HG02763 (cell line): ENCODE measurements around the gene FBXL7.
"Not testable (repeated sequence)": the region's sequence is repeated elsewhere in the genome, so short reads cannot be mapped to it uniquely, and the experiment has no call there.

Experiments
- ATAC-seq: cut with Tn5 transposase; IDR thresholded peaks from one replicate; pipeline ENCODE4 v1.9.1; 2021; ENCODE audit warnings: mild to moderate bottlenecking, moderate library complexity; ENCODE audit not compliant: unreplicated experiment

The FBXL7 gene

GRCh38 chr5:15844871-15845270 is 344.9 kb downstream of the FBXL7 start:
- no peak for ATAC-seq

DNA sequence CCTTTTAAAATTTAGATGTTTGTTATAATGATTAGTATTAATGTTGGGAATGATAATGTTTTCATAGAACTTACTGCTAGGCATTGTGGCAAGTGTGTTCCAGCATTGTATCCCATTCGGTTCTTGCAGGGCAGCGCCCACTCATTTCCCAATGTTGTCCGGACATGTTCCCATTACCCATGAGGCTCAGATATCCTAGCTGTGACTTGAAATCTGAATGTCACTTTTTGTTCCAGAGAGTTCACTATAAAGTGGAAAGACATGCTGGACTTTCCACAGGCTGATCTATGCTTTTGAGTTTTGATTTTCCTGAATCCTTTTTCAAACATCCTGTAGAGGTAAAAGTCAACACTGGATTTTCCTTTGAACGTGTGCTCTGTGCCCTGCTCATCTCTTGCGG is 350.6 kb downstream of the FBXL7 start:
- no peak for ATAC-seq

DNA sequence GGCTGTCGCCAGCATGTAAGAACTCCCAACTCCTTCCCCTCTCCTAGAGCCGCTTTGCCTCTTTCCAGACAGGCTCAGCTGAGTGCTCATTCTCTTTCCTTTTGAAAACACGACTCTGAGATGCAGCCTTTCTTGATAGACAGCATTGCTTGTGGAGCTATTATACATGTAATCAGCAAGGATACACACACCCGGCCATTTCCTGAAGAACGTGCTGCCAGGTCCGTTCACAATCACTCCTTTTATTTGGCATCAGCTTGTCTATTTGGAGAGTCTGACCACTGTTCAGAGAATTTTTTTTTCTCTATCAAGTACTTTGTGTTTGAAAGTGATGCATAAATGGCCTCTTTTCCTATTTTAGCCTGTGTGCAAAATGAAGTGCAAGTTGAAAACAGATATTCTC is 351.0 kb downstream of the FBXL7 start:
- no peak for ATAC-seq

GRCh38 chr5:15852217-15852616 is 352.2 kb downstream of the FBXL7 start:
- no peak for ATAC-seq

GRCh38 chr5:15852949-15853348 is 353.0 kb downstream of the FBXL7 start:
- no peak for ATAC-seq

DNA sequence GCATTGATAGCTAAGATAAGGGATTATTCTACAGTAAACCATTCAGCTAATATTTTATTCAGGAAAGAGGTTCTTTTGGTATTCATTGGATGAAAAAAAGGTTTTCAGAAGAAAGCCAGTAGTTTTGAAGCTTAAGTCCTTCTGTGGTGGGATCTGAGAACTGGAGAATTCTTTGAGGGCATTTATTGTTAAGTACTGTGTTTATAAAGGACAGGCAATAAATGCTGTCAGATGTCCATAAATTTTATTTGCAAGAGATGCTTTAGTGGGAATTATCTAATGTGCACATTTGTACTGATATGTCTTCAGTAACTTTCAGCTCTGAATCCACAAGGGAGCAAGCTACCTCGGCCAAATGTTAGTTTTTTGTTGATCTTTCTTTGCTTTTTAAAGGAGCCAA is 358.3 kb downstream of the FBXL7 start:
- no peak for ATAC-seq

- no peak for ATAC-seq
Observed at GRCh38 chr5:15864536-15865215, 364.7 kb downstream of the FBXL7 start.

DNA sequence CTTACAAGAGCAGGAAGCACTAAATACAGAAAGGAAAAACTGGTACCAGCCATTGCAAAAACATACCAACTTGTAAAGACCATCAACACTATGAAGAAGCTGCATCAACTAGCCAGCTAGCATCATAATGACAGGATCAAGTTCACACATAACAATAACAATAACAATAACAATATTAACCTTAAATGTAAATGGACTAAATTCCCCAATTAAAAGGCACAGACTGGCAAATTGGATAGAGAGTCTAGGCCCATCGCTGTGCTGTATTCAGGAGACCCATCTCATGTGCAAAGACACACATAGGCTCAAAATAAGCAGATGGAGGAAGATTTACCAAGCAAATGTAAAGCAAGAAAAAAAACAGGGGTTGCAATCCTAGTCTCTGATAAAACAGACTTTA is 372.3 kb downstream of the FBXL7 start:
- not testable (repeated sequence) for ATAC-seq

DNA sequence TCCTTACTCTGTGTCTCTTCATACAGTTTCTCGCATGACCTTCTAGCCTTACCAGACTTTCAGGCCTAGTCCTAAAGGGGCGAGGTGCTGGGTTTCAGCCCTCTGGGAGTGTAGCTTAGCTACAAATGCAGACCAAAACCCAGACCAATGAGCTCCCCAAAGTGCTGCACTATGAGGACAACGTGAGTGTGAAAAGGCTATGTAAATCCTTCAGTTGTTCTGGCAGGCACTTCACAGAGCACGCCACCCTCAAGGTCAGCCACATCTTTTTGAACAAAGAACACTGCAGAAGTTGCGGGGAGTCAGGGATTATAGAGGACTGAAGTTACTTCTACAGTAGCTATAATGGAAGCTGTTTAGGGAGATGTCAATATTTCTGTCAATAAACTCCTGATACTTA is 377.9 kb downstream of the FBXL7 start:
- no peak for ATAC-seq

GRCh38 chr5:15880201-15880600 is 380.2 kb downstream of the FBXL7 start:
- ATAC-seq, result no peak

DNA sequence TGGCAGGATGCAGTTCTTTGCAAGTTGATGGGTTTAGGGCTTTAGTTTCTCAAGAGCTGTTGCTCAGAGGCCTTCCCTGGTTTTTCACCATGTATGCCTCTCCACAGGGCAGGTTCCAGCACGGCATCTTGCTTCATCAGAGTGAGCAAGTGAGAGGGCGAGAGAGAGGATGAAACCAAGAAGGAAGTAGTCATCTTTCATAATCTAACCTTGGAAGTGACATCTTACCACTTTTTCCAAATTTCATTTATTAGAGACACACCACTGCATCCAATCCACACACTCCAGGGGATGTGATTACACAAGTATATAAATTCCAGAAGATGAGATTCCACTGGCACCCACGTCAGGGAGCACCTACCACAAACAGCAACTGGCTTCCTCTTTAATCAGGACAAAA is 385.2 kb downstream of the FBXL7 start:
- ATAC-seq, result no peak

DNA sequence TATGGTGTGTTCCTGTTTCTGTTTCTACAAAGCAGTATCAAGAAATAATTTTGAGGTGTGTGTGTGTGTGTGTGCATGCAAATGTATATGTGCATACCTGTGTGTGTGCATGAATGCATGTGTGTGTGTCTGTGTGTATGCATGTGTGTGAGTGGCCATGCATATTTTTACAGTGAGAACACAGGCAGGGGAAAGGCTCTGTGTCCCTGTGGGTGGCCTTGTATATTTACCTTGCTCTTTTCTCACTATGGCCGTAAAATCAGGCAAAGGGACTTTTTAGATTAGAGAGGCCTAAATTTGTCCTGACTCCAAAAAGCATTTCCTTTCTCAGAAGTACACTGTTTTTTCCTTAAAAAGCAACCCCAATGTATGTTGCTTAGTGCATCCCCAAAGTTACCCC is 386.2 kb downstream of the FBXL7 start:
- ATAC-seq, result no peak

DNA sequence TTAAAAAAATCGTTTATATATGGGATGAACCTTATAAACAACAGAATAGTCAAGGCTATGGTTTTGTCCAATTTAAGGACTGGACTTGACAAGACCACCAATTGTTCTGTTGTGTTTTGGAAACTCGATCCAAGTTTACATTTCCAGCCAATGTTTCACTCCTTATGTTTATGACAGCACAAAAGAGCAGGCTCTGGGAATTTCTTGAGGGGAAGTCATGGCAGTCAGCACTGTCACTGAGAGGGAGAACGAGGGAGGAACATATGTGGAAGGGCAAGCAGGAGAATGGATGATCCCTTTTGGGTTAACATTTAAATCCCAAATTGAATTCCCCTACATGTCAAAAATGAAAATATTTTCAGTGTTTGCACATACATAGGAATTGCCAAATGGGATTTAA is 387.1 kb downstream of the FBXL7 start:
- no peak for ATAC-seq

DNA sequence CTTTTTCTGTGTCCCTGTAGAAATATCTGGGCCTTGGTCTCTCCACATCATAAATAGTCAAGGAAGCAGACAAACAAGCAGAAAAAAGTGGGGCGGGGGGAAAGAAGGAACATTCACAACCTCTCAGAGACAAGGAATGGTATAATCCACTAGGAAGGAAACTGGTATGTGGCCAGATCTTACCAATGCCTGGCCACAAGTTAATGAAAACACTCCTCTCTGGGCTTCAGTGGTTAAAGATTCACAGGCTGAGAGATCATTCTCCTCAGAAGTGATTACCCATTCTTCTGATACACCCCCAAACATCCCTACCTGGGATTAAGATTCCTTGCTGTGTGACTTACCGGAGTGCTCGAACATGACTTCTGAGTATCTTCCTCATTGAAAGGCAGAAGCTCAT is 389.0 kb downstream of the FBXL7 start:
- no peak for ATAC-seq

DNA sequence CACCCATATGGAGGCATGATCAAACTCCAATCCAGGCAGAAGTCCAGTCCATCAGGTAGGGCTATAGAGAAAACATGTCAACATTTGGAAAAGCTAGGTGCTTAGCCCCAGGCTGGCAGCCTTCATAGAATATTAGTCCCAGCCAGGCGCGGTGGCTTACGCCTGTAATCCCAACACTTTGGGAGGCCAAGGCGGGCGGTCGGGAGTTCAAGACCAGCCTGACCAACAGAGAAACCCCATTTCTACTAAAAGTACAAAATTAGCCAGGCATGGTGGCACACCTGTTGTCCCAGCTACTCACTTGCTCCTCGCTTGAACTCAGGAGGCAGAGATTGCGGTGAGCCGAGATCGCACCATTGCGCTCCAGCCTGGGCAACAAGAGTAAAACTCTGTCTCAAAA is 393.9 kb downstream of the FBXL7 start:
- no peak for ATAC-seq

GRCh38 chr5:15897656-15898055 is 397.7 kb downstream of the FBXL7 start:
- no peak for ATAC-seq

GRCh38 chr5:15898641-15899040 is 398.7 kb downstream of the FBXL7 start:
- ATAC-seq, result no peak

DNA sequence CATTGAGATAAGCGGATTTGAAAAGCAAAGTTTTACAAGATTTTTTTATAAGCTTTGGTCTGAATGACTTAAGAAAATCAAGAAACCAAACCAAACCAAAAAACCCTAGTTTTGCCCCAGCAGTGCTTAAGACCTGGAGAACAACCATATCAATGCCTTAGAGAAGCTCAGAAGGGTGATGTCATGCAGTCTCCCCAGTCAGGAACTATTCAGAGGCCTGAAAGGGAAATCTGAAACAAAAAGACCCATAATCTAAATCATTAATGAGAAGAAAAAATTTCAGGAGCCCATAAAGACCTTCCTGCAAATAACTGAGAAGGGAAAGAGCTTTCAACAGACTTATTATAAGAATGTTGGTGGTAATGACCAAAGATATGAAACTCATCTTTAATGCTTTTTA is 399.5 kb downstream of the FBXL7 start:
- ATAC-seq, result no peak

DNA sequence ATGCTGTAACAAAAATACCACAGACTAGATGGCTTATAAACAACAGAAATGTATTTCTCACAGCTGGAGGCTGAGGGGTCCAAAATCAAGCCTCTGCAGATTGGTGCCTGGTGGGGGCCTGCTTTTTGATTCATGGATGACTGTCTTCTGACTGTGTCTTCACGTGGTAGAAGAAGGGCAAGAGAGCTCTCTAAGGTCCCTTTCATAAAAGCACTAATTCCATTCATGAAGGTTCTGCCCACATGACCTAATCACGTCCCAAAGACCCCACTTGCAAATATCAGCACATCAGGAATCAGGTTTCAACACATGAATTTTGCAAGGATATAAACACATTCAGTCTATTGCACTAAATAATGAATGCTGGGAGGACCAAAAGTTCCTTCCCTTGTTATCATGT is 401.2 kb downstream of the FBXL7 start:
- no peak for ATAC-seq

- no peak for ATAC-seq
Observed at GRCh38 chr5:15902066-15902465, 402.1 kb downstream of the FBXL7 start.

GRCh38 chr5:15904899-15905830 is 405.2 kb downstream of the FBXL7 start:
- no peak for ATAC-seq

GRCh38 chr5:15914638-15915037 is 414.7 kb downstream of the FBXL7 start:
- ATAC-seq, result no peak
